22Rv1 (cell line): ENCODE data around the gene DVL2.

Experiments
- CTCF ChIP-seq: fragments of 450-650 bp; IDR thresholded peaks from 2 replicates; pipeline ENCODE4 v1.5.1; 2017; ENCODE audit warnings: mild to moderate bottlenecking
- ZFX ChIP-seq: fragments of 450-650 bp; IDR thresholded peaks from 2 replicates; pipeline ENCODE4 v1.6.1; 2017; ENCODE audit warnings: antibody characterized with exemption, borderline replicate concordance

DNA sequence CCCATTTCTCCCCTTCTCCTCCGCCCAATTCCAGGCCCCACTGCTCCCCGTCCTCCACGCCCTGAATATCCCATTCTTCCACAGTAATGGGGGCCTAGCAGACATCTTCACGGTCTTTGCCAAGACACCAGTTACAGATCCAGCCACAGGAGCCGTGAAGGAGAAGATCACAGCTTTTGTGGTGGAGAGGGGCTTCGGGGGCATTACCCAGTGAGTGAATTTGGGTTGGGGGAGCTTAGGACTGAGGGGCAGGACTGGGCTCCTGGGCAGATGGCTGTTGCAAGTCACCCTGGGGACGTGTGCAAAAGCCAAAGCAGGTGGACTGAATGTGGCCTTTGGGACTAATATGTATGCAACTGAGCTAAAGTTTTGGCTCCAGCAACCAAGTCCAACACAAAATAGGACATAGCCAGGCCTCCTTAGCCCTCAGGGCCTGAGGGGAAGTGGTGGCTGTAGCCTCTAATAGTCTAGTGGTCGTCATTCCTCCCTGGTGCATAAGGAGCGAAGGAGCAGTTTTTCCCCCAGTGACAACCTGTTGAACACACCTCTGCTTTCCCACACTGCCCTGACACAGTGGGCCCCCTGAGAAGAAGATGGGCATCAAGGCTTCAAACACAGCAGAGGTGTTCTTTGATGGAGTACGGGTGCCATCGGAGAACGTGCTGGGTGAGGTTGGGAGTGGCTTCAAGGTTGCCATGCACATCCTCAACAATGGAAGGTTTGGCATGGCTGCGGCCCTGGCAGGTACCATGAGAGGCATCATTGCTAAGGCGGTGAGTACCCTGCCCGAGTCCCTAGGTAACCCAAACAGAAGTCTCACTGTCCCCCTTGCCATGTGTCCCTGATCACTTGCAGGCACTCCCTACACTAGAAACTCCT lies 12.0 kb downstream of the DVL2 start:
- TF ChIP-seq CTCF (no peak), ZFX (no peak)
